Measurements from ENCODE around the gene OTUD6A.

The OTUD6A gene

DNA sequence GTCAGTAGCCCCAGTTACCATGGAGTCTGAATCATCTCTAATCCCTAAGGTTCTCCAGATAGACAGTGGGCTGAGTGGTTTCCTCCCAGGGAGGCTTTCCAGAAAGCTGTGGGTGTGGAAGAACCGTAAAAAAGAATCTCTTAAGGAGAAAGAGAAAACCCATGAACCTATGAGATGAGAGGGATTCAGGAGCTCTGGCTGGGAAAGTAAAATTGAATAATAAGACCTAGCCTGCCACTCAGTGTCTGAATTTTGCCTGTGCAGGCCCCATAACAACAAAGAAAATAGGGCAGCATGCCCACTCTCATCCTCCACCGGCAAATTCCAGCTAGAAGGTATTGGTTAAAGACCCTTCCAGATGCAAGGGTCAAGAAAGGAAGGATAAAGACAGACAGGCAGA lies 29.5 kb upstream of the OTUD6A start:
- Histone ChIP-seq H3K27me3 (ENCODE audit: control insufficient read depth in 1 of 2, insufficient read depth in 2 of 2, low read length in 2 of 2) (no peaks in the 10 kb centered on the region), H3K9ac (ENCODE audit: low read depth in 1 of 2, low read length in 2 of 2) (no peak overlapping the region), H3K36me3 (ENCODE audit: control insufficient read depth in 1 of 2, insufficient read depth in 2 of 2, low read length in 2 of 2) (no peaks in the 10 kb centered on the region), H3K27ac (ENCODE audit: low read depth, low read length) (no peak overlapping the region), H3K9me3 (ENCODE audit: control insufficient read depth in 1 of 2, low read length in 2 of 2) (no peaks in the 10 kb centered on the region), H3K4me3 (ENCODE audit: low read depth in 1 of 2, low read length in 2 of 2) (no peak overlapping the region), H3K4me1 (ENCODE audit: control insufficient read depth in 1 of 2, insufficient read depth in 2 of 2, low read length in 2 of 2) (no peaks in the 10 kb centered on the region)

DNA sequence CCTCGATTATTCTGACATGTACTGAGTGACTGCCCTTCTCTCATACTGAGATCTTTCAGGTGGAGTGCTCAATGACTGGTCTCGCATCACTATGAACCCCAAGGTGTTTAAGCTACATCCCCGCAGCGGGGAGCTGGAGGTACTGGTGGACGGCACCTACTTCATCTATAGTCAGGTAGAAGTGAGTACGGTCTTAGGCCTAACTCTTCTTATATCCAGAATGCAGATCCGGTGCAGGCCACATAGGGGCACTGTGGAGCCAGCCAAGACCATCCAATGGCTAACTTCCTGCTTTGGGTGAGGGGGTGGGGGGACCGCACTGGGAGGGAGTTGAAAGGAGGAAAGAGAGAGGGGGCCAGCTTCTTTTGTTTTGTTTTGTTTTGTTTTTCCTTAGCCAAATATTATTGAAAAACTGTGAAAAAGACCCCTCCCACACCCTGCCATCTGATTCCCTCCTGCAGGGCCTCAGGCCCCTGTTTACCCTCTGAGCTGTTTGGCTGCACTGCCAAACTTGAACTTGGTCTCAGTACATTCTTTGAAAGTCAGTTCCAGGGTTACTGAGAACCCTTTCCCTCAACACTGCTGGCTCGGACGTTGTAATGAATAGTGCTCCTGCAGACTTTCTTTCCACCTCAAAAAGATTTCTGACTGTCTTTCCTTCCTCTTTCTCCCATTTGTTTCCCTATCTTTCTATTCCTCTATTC lies 28.8 kb upstream of the OTUD6A start:
- Histone ChIP-seq H3K4me3 (ENCODE audit: low read depth in 1 of 2, low read length in 2 of 2) (no peak overlapping the region), H3K9me3 (ENCODE audit: control insufficient read depth in 1 of 2, low read length in 2 of 2) (no peaks in the 10 kb centered on the region), H3K9ac (ENCODE audit: low read depth in 1 of 2, low read length in 2 of 2) (no peak overlapping the region), H3K27me3 (ENCODE audit: control insufficient read depth in 1 of 2, insufficient read depth in 2 of 2, low read length in 2 of 2) (no peaks in the 10 kb centered on the region), H3K4me1 (ENCODE audit: control insufficient read depth in 1 of 2, insufficient read depth in 2 of 2, low read length in 2 of 2) (no peaks in the 10 kb centered on the region), H3K36me3 (ENCODE audit: control insufficient read depth in 1 of 2, insufficient read depth in 2 of 2, low read length in 2 of 2) (no peaks in the 10 kb centered on the region), H3K27ac (ENCODE audit: low read depth, low read length) (no peak overlapping the region)

DNA sequence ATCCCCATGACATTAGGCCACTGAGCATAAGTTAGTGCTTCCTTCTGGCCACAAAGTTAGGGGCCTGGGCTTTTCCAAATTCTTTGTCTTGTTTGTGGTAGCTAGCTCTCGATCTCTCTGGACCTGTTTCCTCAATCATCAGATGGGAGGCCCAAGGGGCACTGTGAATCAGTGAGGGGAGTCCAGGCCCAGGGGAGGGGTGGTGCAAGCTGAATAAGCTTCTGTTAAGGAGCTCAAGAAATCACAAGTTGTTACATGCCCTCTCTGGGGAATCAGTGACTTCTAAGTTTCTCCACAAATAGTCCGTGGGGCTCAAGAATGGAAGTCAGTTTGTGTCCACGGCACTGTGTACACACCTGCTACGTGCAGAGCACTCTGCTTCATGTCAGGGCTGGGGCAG lies 27.6 kb upstream of the OTUD6A start:
- H3K27ac ChIP-seq (ENCODE audit: low read depth, low read length) = no peak overlapping the region
- no peaks in the 10 kb centered on the region for H3K9me3 ChIP-seq (ENCODE audit: control insufficient read depth in 1 of 2, low read length in 2 of 2)
- H3K4me3 ChIP-seq (ENCODE audit: low read depth in 1 of 2, low read length in 2 of 2) = no peak overlapping the region
- H3K36me3 ChIP-seq (ENCODE audit: control insufficient read depth in 1 of 2, insufficient read depth in 2 of 2, low read length in 2 of 2) = no peaks in the 10 kb centered on the region
- no peaks in the 10 kb centered on the region for H3K27me3 ChIP-seq (ENCODE audit: control insufficient read depth in 1 of 2, insufficient read depth in 2 of 2, low read length in 2 of 2)
- H3K9ac ChIP-seq (ENCODE audit: low read depth in 1 of 2, low read length in 2 of 2) = no peak overlapping the region
- H3K4me1 ChIP-seq (ENCODE audit: control insufficient read depth in 1 of 2, insufficient read depth in 2 of 2, low read length in 2 of 2) = no peaks in the 10 kb centered on the region

DNA sequence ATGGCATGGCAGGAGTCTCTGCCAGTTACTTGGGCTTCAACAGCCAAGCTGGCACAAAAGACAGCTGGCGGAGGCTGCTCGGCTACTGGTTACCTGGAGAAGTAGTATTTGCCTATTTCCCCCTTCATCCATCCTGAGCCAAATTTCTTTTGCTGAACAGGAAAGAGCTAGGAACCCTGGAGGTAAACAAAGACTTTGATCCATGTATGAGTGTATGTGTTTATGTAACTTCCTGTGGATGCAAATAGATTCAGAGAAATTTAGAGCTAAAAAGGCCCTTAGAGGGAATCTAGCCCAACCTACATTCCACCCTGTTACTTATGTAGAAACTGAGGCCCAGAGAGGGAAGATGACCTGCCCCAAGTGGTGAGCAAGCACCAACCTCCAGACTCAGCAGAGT lies 23.7 kb upstream of the OTUD6A start:
- H3K9ac ChIP-seq (ENCODE audit: low read depth in 1 of 2, low read length in 2 of 2) = no peak overlapping the region
- H3K9me3 ChIP-seq (ENCODE audit: control insufficient read depth in 1 of 2, low read length in 2 of 2) = no peaks in the 10 kb centered on the region
- H3K27ac ChIP-seq (ENCODE audit: low read depth, low read length) = no peak overlapping the region
- no peaks in the 10 kb centered on the region for H3K36me3 ChIP-seq (ENCODE audit: control insufficient read depth in 1 of 2, insufficient read depth in 2 of 2, low read length in 2 of 2)
- no peak overlapping the region for H3K4me3 ChIP-seq (ENCODE audit: low read depth in 1 of 2, low read length in 2 of 2)
- H3K27me3 ChIP-seq (ENCODE audit: control insufficient read depth in 1 of 2, insufficient read depth in 2 of 2, low read length in 2 of 2) = no peaks in the 10 kb centered on the region
- no peaks in the 10 kb centered on the region for H3K4me1 ChIP-seq (ENCODE audit: control insufficient read depth in 1 of 2, insufficient read depth in 2 of 2, low read length in 2 of 2)

DNA sequence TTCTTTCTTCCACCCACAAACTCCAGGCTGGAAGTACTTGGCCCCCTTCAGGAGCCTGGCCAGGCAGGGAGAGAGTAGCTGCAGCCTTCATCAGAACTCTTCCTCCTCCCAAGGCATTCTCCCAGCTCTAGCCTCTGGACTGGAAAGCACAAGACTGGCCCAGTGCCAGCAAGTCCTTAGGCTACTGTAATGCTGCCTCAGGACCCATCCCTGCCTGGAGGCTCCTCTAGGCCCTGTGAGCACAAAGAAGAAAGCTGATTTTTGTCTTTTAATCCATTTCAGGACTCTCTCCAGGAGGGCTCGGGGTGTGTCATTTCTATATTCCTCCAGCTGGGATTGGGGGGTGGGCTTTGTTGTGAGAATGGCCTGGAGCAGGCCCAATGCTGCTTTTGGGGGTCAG lies 23.3 kb upstream of the OTUD6A start:
- no peaks in the 10 kb centered on the region for H3K4me1 ChIP-seq (ENCODE audit: control insufficient read depth in 1 of 2, insufficient read depth in 2 of 2, low read length in 2 of 2)
- no peaks in the 10 kb centered on the region for H3K36me3 ChIP-seq (ENCODE audit: control insufficient read depth in 1 of 2, insufficient read depth in 2 of 2, low read length in 2 of 2)
- no peak overlapping the region for H3K27ac ChIP-seq (ENCODE audit: low read depth, low read length)
- no peaks in the 10 kb centered on the region for H3K9me3 ChIP-seq (ENCODE audit: control insufficient read depth in 1 of 2, low read length in 2 of 2)
- H3K27me3 ChIP-seq (ENCODE audit: control insufficient read depth in 1 of 2, insufficient read depth in 2 of 2, low read length in 2 of 2) = no peaks in the 10 kb centered on the region
- no peak overlapping the region for H3K4me3 ChIP-seq (ENCODE audit: low read depth in 1 of 2, low read length in 2 of 2)
- no peak overlapping the region for H3K9ac ChIP-seq (ENCODE audit: low read depth in 1 of 2, low read length in 2 of 2)

DNA sequence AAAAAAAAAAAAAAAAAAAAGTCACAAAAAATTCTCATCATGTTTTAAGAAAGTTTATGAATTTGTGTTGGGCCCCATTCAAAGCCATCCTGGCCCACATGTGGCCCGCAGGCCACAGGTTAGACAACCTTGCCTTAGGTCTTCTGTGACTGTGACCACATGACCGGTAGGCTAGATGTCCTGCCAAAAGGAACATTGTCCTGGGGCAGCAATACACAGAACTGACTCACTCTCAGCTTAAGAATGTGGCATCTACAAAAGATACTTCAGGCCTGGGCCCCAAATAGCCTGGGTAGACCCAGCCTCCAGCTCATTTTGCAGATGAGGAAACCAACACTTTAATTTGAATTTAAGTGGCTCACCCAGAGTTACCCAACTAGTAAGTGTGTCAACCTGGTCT lies 22.5 kb upstream of the OTUD6A start:
- Histone ChIP-seq H3K9me3 (ENCODE audit: control insufficient read depth in 1 of 2, low read length in 2 of 2) (no peaks in the 10 kb centered on the region), H3K36me3 (ENCODE audit: control insufficient read depth in 1 of 2, insufficient read depth in 2 of 2, low read length in 2 of 2) (no peaks in the 10 kb centered on the region), H3K4me3 (ENCODE audit: low read depth in 1 of 2, low read length in 2 of 2) (no peak overlapping the region), H3K27ac (ENCODE audit: low read depth, low read length) (no peak overlapping the region), H3K9ac (ENCODE audit: low read depth in 1 of 2, low read length in 2 of 2) (no peak overlapping the region), H3K4me1 (ENCODE audit: control insufficient read depth in 1 of 2, insufficient read depth in 2 of 2, low read length in 2 of 2) (no peaks in the 10 kb centered on the region), H3K27me3 (ENCODE audit: control insufficient read depth in 1 of 2, insufficient read depth in 2 of 2, low read length in 2 of 2) (no peaks in the 10 kb centered on the region)

DNA sequence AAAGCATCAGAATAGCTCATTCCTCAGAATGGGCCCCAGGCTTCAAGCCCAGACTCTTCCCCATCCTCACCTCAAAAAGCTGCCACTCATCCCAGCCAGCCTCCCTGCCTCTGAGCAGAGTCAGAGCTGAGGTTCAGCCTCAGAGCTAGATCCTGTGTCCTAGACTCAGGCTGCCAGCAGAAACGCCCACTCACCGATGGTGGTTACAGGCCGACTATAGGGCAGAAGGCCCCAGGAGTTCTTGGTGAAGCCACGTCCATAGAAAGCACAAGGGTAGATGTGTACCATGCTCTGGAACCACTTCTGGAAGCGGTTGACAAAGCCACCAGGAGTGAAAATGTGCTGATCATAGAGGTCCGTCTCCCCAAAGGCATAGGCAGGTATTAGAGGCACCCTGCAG lies 20.3 kb upstream of the OTUD6A start:
- Histone ChIP-seq H3K27me3 (ENCODE audit: control insufficient read depth in 1 of 2, insufficient read depth in 2 of 2, low read length in 2 of 2) (no peaks in the 10 kb centered on the region), H3K9ac (ENCODE audit: low read depth in 1 of 2, low read length in 2 of 2) (no peak overlapping the region), H3K36me3 (ENCODE audit: control insufficient read depth in 1 of 2, insufficient read depth in 2 of 2, low read length in 2 of 2) (no peaks in the 10 kb centered on the region), H3K9me3 (ENCODE audit: control insufficient read depth in 1 of 2, low read length in 2 of 2) (no peaks in the 10 kb centered on the region), H3K27ac (ENCODE audit: low read depth, low read length) (no peak overlapping the region), H3K4me3 (ENCODE audit: low read depth in 1 of 2, low read length in 2 of 2) (no peak overlapping the region), H3K4me1 (ENCODE audit: control insufficient read depth in 1 of 2, insufficient read depth in 2 of 2, low read length in 2 of 2) (no peaks in the 10 kb centered on the region)

DNA sequence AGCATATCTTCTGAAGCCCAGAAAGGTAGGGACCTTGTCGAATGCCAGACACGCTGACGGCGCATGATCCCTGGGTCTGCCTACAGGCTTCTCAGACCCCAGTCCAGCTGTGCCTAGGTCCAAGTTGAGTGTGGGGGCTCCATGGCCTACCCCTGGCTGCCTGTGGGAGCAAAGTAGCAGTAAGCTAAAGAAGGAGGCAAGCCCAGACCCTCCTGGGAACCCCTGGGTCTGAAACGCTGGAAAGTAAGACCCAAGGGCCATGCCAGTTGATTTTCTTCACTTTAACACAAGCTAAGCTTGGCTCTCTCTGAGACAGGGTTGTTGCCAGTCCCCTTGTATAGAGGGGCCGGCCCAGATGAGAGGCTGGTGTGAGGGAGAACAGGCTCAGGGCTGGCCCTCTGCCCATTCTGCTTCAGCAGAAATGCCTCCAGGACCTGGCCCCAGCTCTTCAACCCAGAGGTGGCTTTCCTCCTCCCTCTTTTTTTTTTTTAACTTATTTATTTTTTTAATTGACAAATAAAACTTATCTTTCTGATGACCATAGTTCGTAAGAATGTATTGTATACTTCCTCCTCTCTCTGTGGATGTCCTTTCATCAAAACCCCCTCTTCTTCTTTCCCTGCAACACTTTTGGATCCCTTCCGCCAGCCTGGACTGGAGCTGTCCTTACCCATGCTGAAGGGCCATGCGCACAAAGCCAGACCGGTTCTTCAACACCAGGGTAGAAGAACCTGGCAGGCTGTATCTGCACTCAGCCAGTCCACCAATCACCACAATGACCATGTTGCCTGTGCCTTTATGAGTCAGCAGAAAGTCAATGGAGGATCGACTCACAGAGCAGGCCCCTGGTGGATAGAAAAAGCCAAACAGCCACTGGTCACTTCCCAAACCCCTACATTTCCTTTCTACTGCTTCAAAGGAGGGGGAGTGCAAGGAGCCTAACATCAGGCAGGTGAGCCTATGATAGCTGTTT lies 19.6 kb upstream of the OTUD6A start:
- Histone ChIP-seq H3K27me3 (ENCODE audit: control insufficient read depth in 1 of 2, insufficient read depth in 2 of 2, low read length in 2 of 2) (no peaks in the 10 kb centered on the region), H3K4me3 (ENCODE audit: low read depth in 1 of 2, low read length in 2 of 2) (no peak overlapping the region), H3K27ac (ENCODE audit: low read depth, low read length) (no peak overlapping the region), H3K9me3 (ENCODE audit: control insufficient read depth in 1 of 2, low read length in 2 of 2) (no peaks in the 10 kb centered on the region), H3K4me1 (ENCODE audit: control insufficient read depth in 1 of 2, insufficient read depth in 2 of 2, low read length in 2 of 2) (no peaks in the 10 kb centered on the region), H3K9ac (ENCODE audit: low read depth in 1 of 2, low read length in 2 of 2) (no peak overlapping the region), H3K36me3 (ENCODE audit: control insufficient read depth in 1 of 2, insufficient read depth in 2 of 2, low read length in 2 of 2) (no peaks in the 10 kb centered on the region)

DNA sequence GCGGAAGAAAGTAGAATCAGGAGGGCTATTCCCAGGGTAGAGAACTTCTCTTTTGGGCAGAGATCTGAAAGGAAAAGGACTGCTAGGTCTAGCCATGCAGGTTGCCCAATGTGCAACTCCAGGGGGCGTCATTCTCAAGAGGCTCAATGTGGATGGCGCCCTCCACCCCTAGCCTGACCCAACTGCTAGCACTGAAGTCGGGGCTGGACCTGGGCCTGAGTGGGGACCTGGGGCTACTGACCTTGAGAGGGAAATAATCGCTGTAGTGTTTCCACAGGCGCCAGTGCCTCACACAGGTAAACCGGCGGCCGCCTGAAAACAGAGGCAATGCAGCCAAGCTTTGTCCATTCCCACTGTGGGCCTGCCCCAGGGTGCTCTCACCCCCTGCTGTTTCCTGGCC lies 18.6 kb upstream of the OTUD6A start:
- Histone ChIP-seq H3K9me3 (ENCODE audit: control insufficient read depth in 1 of 2, low read length in 2 of 2) (no peaks in the 10 kb centered on the region), H3K27me3 (ENCODE audit: control insufficient read depth in 1 of 2, insufficient read depth in 2 of 2, low read length in 2 of 2) (no peaks in the 10 kb centered on the region), H3K27ac (ENCODE audit: low read depth, low read length) (no peak overlapping the region), H3K9ac (ENCODE audit: low read depth in 1 of 2, low read length in 2 of 2) (no peak overlapping the region), H3K36me3 (ENCODE audit: control insufficient read depth in 1 of 2, insufficient read depth in 2 of 2, low read length in 2 of 2) (no peaks in the 10 kb centered on the region), H3K4me1 (ENCODE audit: control insufficient read depth in 1 of 2, insufficient read depth in 2 of 2, low read length in 2 of 2) (no peaks in the 10 kb centered on the region), H3K4me3 (ENCODE audit: low read depth in 1 of 2, low read length in 2 of 2) (no peak overlapping the region)

DNA sequence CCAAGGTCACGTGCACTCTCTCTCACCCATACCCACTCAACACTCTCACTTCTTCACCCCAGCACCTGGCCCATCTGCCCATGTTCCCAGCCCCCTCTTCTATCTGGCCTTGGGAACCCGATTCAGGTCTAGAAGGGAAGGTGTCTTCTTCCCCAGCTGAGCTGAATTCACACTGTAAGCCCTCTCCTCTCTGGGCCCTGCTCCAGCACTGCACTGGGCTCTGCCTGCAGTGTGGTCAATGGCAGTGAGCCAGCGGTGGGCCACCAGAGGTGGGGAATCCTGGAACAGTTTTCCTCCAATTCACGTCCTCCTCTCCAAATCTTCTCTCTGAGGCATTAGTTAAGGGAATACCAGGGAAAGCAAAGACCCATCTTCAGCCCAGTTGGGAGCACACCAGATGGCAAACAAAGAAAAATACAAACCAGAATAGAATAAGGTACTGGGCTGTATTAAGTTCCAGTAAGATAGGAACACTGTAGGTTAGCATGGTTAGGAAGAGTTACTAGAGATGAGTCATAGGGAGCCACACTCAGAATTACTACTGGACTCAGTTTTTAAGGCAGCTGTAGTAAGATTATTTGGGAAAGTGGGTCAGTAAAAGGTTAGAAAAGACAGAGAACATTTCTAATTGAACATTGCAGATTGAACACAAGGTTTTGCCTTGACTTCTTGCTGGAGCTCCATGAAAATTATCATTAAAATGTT lies 17.6 kb upstream of the OTUD6A start:
- Histone ChIP-seq H3K4me1 (ENCODE audit: control insufficient read depth in 1 of 2, insufficient read depth in 2 of 2, low read length in 2 of 2) (no peaks in the 10 kb centered on the region), H3K4me3 (ENCODE audit: low read depth in 1 of 2, low read length in 2 of 2) (no peak overlapping the region), H3K27ac (ENCODE audit: low read depth, low read length) (no peak overlapping the region), H3K9me3 (ENCODE audit: control insufficient read depth in 1 of 2, low read length in 2 of 2) (no peaks in the 10 kb centered on the region), H3K36me3 (ENCODE audit: control insufficient read depth in 1 of 2, insufficient read depth in 2 of 2, low read length in 2 of 2) (no peaks in the 10 kb centered on the region), H3K27me3 (ENCODE audit: control insufficient read depth in 1 of 2, insufficient read depth in 2 of 2, low read length in 2 of 2) (no peaks in the 10 kb centered on the region), H3K9ac (ENCODE audit: low read depth in 1 of 2, low read length in 2 of 2) (no peak overlapping the region)

Measured in duodenal mucosa (tissue), 2 donors.